Heart right ventricle (tissue), 16 donors: ENCODE measurements around the gene STX18. TPM values are rescaled to one million over a fixed set of nuclear protein-coding genes. Genes with fewer than 3 reads are reported as not detected.

ENCODE experiments used
- ATAC-seq, 8 donors: fragments of 200-7000 bp; cut with Tn5 transposase; one replicate each; pipeline ENCODE4 v1.9.1; 2020; ENCODE audit warnings: mild to moderate bottlenecking in 8 of 8, moderate library complexity in 8 of 8, moderate number of reproducible peaks in 1 of 8
- DNase-seq, 2 donors: peaks; one replicate each; pipeline ENCODE4 v3.0.0-alpha.2; 2020
- H3K27ac ChIP-seq, 10 donors: fragments of 200-600 bp; sonication (generic) in 2 of 10; one replicate each; pipeline versions ENCODE4 v1.5.0 to v1.8.0; 2020 to 2022; ENCODE audit warnings: mild to moderate bottlenecking in 3 of 10
- H3K27me3 ChIP-seq, 7 donors: fragments of 200-600 bp; one replicate each; pipeline ENCODE4 v1.8.0; 2021 to 2022; ENCODE audit warnings: mild to moderate bottlenecking in 2 of 7
- H3K36me3 ChIP-seq, 9 donors: fragments of 200-600 bp; sonication (generic) in 1 of 9; one replicate each; pipeline versions ENCODE4 v1.5.0 to v1.8.0; 2020 to 2022; ENCODE audit warnings: mild to moderate bottlenecking in 2 of 9
- H3K4me1 ChIP-seq, 9 donors: fragments of 200-600 bp; sonication (generic) in 1 of 9; one replicate each; pipeline versions ENCODE4 v1.5.0 to v1.8.0; 2020 to 2022; ENCODE audit warnings: mild to moderate bottlenecking in 4 of 9
- H3K4me3 ChIP-seq, 10 donors: fragments of 200-600 bp; sonication (generic) in 2 of 10; one replicate each; pipeline versions ENCODE4 v1.5.0 to v1.8.0; 2020 to 2022; ENCODE audit warnings: mild to moderate bottlenecking in 7 of 10, moderate library complexity in 2 of 10
- H3K9me3 ChIP-seq, 11 donors: fragments of 200-600 bp in 10 of 11; sonication (generic) in 2 of 11; one replicate each; pipeline versions ENCODE4 v1.5.0 to v1.8.0; 2013 to 2022; ENCODE audit warnings: mild to moderate bottlenecking in 2 of 11, control low read depth in 1 of 11, moderate library complexity in 1 of 11
- WGBS, 2 donors: extraction: QIAGEN DNeasy Blood & Tissue Kit; methylation state at CpG; one replicate each; pipeline ENCODE4 v1.1.7; 2013; ENCODE audit warnings: inconsistent platforms in 1 of 2; 5-methylcytosine and 5-hydroxymethylcytosine counted together
- intact Hi-C, 10 donors: fragments of 100-400 bp; cut with DNase I; formaldehyde crosslinking; loops; one replicate each; pipeline versions ENCODE4 v1.11.1 to v1.14.2; 2022
- polyA plus RNA-seq, 2 donors: library from polyadenylated mRNA; stranded (reverse); fragments of 200-250 nt; gene quantifications; one replicate each; pipeline ENCODE4 v1.2.3, GENCODE V29; 2013
- total RNA-seq, 10 donors: library from RNA; stranded (reverse); fragmentation: NEBNext Ultra II Directional in 3 of 10; extraction: Animal tissue kit (Norgen Biotek cat#: 25700) in 3 of 10; gene quantifications; one replicate each; pipeline versions ENCODE4 v1.2.1 to v1.2.4, GENCODE V29; 2021 to 2023
- TF ChIP-seq, protein P1 (sequence below), 9 donors: fragments of 200-600 bp; sonication (generic) in 2 of 9; IDR thresholded peaks; one replicate each; pipeline versions ENCODE4 v1.5.0 to v1.8.0; 2021 to 2022; ENCODE audit warnings: antibody characterized with exemption in 9 of 9, mild to moderate bottlenecking in 5 of 9, moderate library complexity in 1 of 9
- donor health status: Arrhythmogenic right ventricular cardiomyopathy.
- donor health status: ischemic (EF 13 %, LVEDD 7.1; RV severe dilation, severe dysfunction).
- donor health status: healthy with polysubstance abuse.
- donor health status: DM: no; HTN: yes; CAD: no.
- donor health status: DM: no; HTN: no; CAD: no.
- donor health status: ischemic (EF 25% LVEDD 6.9; RV normal size, moderate dysfunction).
- donor health status: ischemic (EF 25% LVEDD 5.7; RV mildly dilated, moderate dysfunction).
- donor health status: healthy.
- donor health status: DM: yes; HTN: yes; CAD: no.
- donor health status: Ischemic cardiomyopathy.
- donor health status: ischemic (EF 35%, LVEDD 5.7; RV mildly dilated, moderate dysfunction).
- donor health status: nonischemic (EF 11% LVEDD 7.7; RV severe dilation, severe dysfunction).
- donor health status: DM: yes; HTN: yes; CAD: no.
- donor health status: PGD.
- donor health status: ischemic (EF 29% LVEDD 5.4; RV normal size, mild dysfunction).
- donor health status: nonischemic (EF 23%, LVEDD 6.1; RV moderate dilation, normal function).

Gene STX18
- total and polyA plus RNA-seq, 12 donors, result 13.5 to 24.5 (median 18.2) TPM

GRCh38 chr4:4535590-4535989 is 6.3 kb downstream of the STX18 start:
- H3K36me3 ChIP-seq, result no peaks in the 10 kb centered on the region
- H3K27ac ChIP-seq, result no peak overlapping the region
- peaks cover 3 to 35% (median 17%) of the 10 kb centered on the region in 9 donors for H3K4me1 ChIP-seq
- DNase-seq (no peak), ATAC-seq (no peak)
- H3K9me3 ChIP-seq, result no peaks in the 10 kb centered on the region
- TF ChIP-seq, protein P1, sequence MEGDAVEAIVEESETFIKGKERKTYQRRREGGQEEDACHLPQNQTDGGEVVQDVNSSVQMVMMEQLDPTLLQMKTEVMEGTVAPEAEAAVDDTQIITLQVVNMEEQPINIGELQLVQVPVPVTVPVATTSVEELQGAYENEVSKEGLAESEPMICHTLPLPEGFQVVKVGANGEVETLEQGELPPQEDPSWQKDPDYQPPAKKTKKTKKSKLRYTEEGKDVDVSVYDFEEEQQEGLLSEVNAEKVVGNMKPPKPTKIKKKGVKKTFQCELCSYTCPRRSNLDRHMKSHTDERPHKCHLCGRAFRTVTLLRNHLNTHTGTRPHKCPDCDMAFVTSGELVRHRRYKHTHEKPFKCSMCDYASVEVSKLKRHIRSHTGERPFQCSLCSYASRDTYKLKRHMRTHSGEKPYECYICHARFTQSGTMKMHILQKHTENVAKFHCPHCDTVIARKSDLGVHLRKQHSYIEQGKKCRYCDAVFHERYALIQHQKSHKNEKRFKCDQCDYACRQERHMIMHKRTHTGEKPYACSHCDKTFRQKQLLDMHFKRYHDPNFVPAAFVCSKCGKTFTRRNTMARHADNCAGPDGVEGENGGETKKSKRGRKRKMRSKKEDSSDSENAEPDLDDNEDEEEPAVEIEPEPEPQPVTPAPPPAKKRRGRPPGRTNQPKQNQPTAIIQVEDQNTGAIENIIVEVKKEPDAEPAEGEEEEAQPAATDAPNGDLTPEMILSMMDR (IDR thresholded peaks at IDR 0.05), result no peak
- H3K4me3 ChIP-seq, result no peak overlapping the region
- no peaks in the 10 kb centered on the region for H3K27me3 ChIP-seq
- intact Hi-C loops, result no loop called here

DNA sequence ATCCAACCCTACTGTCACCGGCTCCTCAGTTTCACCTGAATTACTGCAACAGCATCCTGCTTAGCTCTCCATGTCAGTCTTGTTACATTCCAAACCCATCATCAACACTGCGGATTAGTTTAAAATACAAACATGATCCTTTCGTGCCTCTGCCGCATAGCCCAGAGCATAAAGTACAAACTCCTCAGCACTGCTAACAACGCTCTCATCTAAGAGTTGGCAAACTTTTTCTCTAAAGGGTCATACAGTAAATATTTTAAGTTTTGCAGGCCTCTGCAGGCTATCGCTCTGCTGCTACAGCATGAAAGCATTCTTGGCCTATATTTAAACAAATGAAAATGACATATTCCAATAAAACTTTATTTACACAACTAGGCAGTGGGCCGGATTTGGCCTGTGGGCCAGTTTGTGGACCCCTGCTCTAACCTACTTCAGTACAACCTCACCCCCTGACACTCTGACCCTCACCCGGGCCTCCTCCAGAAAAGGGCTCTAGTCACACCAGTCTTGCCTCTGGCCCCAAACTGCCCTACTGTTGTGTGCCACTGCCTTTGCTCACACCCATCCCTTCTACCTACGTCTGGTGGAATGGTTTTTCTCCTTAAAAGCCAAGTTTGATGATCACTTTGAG is 7.2 kb downstream of the STX18 start:
- intact Hi-C loops, result no loop called here
- Histone ChIP-seq H3K4me3 (no peak overlapping the region), H3K27ac (no peak overlapping the region), H3K36me3 (no peaks in the 10 kb centered on the region), H3K27me3 (no peaks in the 10 kb centered on the region), H3K9me3 (no peaks in the 10 kb centered on the region), H3K4me1 (peaks cover 0 to 26% (median 8%) of the 10 kb centered on the region in 9 donors)
- 97 to 98% methylated on average over 9 of the region's 9 CpGs for WGBS, 2 donors
- TF ChIP-seq, protein P1 (IDR thresholded peaks at IDR 0.05), result no peak
- no peak for DNase-seq
- ATAC-seq, result no peak

GRCh38 chr4:4533461-4534169 is 8.2 kb downstream of the STX18 start:
- DNase-seq (no peak), ATAC-seq (no peak)
- WGBS, 2 donors, result 89 to 92% methylated on average over 8 of the region's 8 CpGs
- Histone ChIP-seq H3K4me1 (peaks cover 0 to 19% (median 0%) of the 10 kb centered on the region in 9 donors), H3K27ac (no peak overlapping the region), H3K9me3 (no peaks in the 10 kb centered on the region), H3K27me3 (no peaks in the 10 kb centered on the region), H3K36me3 (no peaks in the 10 kb centered on the region), H3K4me3 (no peak overlapping the region)
- TF ChIP-seq, protein P1 (IDR thresholded peaks at IDR 0.05), result no peak
- intact Hi-C loops, result no loop called here

DNA sequence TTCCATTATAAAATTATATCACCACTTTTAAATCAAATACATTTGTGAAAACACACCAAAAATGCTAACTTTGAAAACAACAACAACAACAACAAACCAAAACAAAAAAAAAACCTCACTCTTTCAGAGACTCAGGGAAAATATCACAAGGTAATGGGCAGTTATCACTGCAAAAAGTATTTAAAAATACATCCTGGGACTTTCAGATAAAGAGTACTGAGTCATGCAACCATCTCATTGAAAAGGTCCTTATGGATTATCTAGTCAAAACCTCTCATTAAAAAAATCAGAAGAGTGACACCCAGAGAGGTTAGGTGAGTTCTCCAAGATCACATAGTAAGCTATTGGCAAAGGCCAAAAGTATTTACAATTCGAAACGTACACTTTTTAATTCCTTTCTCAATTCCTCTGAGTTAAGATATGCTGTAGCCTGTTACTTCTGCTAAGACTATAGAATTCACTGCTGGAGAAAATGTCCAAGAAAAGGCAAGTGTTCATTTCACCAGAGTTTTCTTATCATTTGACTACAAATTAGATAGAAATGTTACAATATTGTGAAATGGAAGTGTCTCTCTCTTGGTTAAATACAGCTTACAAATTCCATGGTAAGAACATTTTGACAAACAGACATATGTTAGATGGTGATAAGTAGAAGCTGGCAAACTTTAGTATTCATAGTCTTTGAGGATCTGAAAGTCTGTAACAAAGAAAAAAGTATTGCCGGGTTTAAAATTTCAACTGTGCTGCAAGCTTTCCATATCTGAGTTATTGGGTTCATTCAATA is 9.3 kb downstream of the STX18 start:
- ATAC-seq, result no peak
- peaks cover 0 to 16% (median 0%) of the 10 kb centered on the region in 9 donors for H3K4me1 ChIP-seq

More for the DNA sequence above, 9.3 kb downstream of the STX18 start:
- no peak for DNase-seq
- intact Hi-C loops, result no loop called here
- Histone ChIP-seq H3K27ac (no peak overlapping the region), H3K36me3 (no peaks in the 10 kb centered on the region), H3K9me3 (no peaks in the 10 kb centered on the region), H3K27me3 (no peaks in the 10 kb centered on the region), H3K4me3 (no peak overlapping the region)
- WGBS, 2 donors, result 94 to 95% methylated on average over 3 of the region's 3 CpGs
- TF ChIP-seq, protein P1 (IDR thresholded peaks at IDR 0.05), result no peak
